BJ (cell line): ENCODE results near the gene CITED2. TPM values are rescaled to one million over a fixed set of nuclear protein-coding genes. Genes with fewer than 3 reads are reported as not detected.

Experiments
- CTCF ChIA-PET: fragments of 350-600 bp; formaldehyde crosslinking; extraction: SDS; loops from one replicate; lab custom pipeline; 2021; ENCODE audit warnings: antibody characterized with exemption, inconsistent platforms; lab: Yijun Ruan, JAX
- POLR2A ChIA-PET: fragments of 300-600 bp; sonication (Branson Sonifier 250); formaldehyde crosslinking; extraction: SDS; loops from one replicate; lab custom pipeline; 2021; ENCODE audit warnings: antibody characterized with exemption; lab: Charles Lee
- DNase-seq: peaks from one replicate; pipeline ENCODE4 v3.0.0-alpha.2; 2011; ENCODE audit warnings: low read depth
- H3K27me3 ChIP-seq: 2 replicates; pipeline ENCODE4 v1.6.0; 2011; ENCODE audit warnings: low read length; ENCODE audit not compliant: control insufficient read depth, insufficient read depth
- H3K36me3 ChIP-seq: 2 replicates; pipeline ENCODE4 v1.5.1; 2011; ENCODE audit warnings: low read length; ENCODE audit not compliant: control insufficient read depth, insufficient read depth
- H3K4me3 ChIP-seq: 2 replicates; pipeline ENCODE4 v1.5.1; 2011; ENCODE audit warnings: low read depth, mild to moderate bottlenecking, control low read depth, low read length
- polyA plus RNA-seq: library from polyadenylated mRNA; depleted of rRNA; stranded (reverse); fragments of >200 nt; gene quantifications from 2 replicates; pipeline ENCODE4 v1.2.3, GENCODE V29; 2011
- TF ChIP-seq, protein P1 (sequence below): IDR thresholded peaks from 2 replicates; pipeline ENCODE4 v1.5.1; 2011; ENCODE audit warnings: low read depth, mild to moderate bottlenecking, control low read depth, inconsistent platforms, low read length, moderate library complexity; ENCODE audit not compliant: insufficient read depth

CITED2 gene
- polyA plus RNA-seq, 1 experiment, result 707 TPM

- DNase-seq, result no peak
- H3K27me3 ChIP-seq, result no peaks in the 10 kb centered on the region
- POLR2A ChIA-PET, result interaction anchor here (0.6 to 1.2 kb wide), 2 partner anchors 12 to 202 kb away, joined by 4 to 6 read pairs; partner anchors contain the start of gene CITED2
These were observed 12.0 kb upstream of the CITED2 start for GRCh38 chr6:139386404-139386803.

GRCh38 chr6:139381216-139381865 lies 6.9 kb upstream of the CITED2 start:
- no peak for DNase-seq
- ChIA-PET CTCF (no interaction called here), POLR2A (no interaction called here)
- H3K36me3 ChIP-seq, result no peaks in the 10 kb centered on the region
- H3K4me3 ChIP-seq, result no peak overlapping the region
- no peaks in the 10 kb centered on the region for H3K27me3 ChIP-seq
- TF ChIP-seq, protein P1, sequence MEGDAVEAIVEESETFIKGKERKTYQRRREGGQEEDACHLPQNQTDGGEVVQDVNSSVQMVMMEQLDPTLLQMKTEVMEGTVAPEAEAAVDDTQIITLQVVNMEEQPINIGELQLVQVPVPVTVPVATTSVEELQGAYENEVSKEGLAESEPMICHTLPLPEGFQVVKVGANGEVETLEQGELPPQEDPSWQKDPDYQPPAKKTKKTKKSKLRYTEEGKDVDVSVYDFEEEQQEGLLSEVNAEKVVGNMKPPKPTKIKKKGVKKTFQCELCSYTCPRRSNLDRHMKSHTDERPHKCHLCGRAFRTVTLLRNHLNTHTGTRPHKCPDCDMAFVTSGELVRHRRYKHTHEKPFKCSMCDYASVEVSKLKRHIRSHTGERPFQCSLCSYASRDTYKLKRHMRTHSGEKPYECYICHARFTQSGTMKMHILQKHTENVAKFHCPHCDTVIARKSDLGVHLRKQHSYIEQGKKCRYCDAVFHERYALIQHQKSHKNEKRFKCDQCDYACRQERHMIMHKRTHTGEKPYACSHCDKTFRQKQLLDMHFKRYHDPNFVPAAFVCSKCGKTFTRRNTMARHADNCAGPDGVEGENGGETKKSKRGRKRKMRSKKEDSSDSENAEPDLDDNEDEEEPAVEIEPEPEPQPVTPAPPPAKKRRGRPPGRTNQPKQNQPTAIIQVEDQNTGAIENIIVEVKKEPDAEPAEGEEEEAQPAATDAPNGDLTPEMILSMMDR, result no peak

More at GRCh38 chr6:139386404-139386803, 12.0 kb upstream of the CITED2 start:
- H3K36me3 ChIP-seq, result no peaks in the 10 kb centered on the region
- CTCF ChIA-PET, result interaction anchor here (0.6 to 0.7 kb wide), 2 partner anchors 465 to 682 kb away, joined by 3 to 4 read pairs; no protein-coding TSS in a partner anchor
- H3K4me3 ChIP-seq, result no peak overlapping the region
- TF ChIP-seq, protein P1, result no peak

- Histone ChIP-seq H3K36me3 (no peaks in the 10 kb centered on the region), H3K27me3 (no peaks in the 10 kb centered on the region), H3K4me3 (no peak overlapping the region)
- ChIA-PET POLR2A (no interaction called here), CTCF (no interaction called here)
- TF ChIP-seq, protein P1, result no peak
- DNase-seq, result no peak
These were observed 6.2 kb upstream of the CITED2 start for GRCh38 chr6:139380611-139381010.

- Histone ChIP-seq H3K27me3 (no peaks in the 10 kb centered on the region), H3K4me3 (no peak overlapping the region), H3K36me3 (no peaks in the 10 kb centered on the region)
- TF ChIP-seq, protein P1, result no peak
- CTCF ChIA-PET, result interaction anchor here (1.2 kb wide), 1 partner anchor 8 kb away, joined by 4 read pairs; no protein-coding TSS in a partner anchor
- no peak for DNase-seq
- POLR2A ChIA-PET, result interaction anchor here (1.1 kb wide), 1 partner anchor 10 kb away, joined by 3 read pairs; no protein-coding TSS in a partner anchor
These were observed 5.7 kb upstream of the CITED2 start for GRCh38 chr6:139380168-139380567.

- TF ChIP-seq, protein P1, result no peak
- Histone ChIP-seq H3K36me3 (peaks cover 3% of the 10 kb centered on the region), H3K27me3 (no peaks in the 10 kb centered on the region), H3K4me3 (no peak overlapping the region)
- CTCF ChIA-PET, result interaction anchor here (1.2 to 1.6 kb wide), 2 partner anchors 9 to 28 kb away, joined by 3 to 4 read pairs; no protein-coding TSS in a partner anchor
- POLR2A ChIA-PET, result interaction anchor here (0.7 kb wide), 1 partner anchor 24 kb away, joined by 4 read pairs; no protein-coding TSS in a partner anchor
- DNase-seq, result no peak
These were observed 4.5 kb upstream of the CITED2 start for GRCh38 chr6:139378882-139379341.
